NCI-H2196 (cell line): ENCODE measurements around the gene BBS1.
"Not testable (repeated sequence)": the region's sequence is repeated elsewhere in the genome, so short reads cannot be mapped to it uniquely, and the experiment has no call there.

ENCODE experiments used
- DNase-seq: peaks from one replicate; lab custom pipeline; 2025; ENCODE audit not compliant: unreplicated experiment; lab: John Stamatoyannopoulos, UW

The BBS1 gene

DNA sequence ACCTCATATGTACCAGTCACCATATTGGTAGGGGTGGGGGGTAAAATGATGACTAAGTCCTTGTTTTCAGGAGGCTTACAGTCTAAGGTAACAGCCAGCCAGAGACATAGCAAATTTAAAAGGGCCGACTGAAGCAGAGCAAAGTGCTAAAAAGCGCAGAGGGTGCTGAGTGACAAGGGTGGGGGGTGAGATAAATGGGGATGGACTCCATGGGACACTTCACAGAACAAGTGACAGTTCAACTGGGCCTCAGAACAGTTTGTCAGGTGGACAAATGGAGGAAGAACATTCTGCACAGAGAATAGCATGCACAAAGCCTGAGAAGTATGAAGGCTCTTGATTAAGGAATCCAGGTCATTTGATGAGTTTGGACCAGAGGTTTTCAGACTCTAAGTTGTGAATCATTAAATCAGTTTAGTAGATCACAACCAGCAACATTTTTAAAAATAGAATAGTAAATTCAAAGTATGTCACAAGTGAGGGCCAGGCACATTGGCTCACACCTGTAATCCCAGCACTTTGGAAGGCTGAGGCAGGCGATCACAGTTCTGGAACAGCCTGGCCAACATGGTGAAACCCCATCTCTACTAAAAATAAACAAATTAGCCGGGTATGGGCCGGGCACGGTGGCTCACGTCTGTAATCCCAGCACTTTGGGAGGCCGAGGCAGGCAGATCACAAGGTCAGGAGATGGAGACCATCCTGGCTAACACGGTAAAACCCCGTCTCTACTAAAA is 14.0 kb downstream of the BBS1 start:
- no peak for DNase-seq

- no peak for DNase-seq
Measured at GRCh38 chr11:66529069-66529468, 18.6 kb downstream of the BBS1 start.

DNA sequence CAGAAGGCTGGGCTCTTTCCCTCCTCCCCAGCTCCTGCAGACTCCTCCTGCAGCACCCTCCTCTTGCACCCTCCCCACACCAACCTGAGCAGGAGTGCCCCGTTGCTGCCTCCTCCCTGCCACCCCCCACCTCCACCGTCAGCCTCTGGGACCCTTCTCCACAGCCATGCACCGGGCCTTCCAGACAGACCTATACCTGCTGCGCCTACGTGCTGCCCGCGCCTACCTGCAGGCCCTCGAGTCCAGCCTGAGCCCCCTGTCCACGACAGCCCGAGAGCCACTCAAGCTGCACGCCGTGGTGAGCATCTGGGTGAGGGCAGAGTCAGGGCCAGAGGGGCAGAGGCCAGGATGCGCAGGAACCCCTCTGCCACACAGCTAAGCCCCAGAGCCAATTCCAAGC is 19.2 kb downstream of the BBS1 start:
- DNase-seq: no peak

- no peak for DNase-seq
Measured at GRCh38 chr11:66530927-66531709, 20.7 kb downstream of the BBS1 start.

DNA sequence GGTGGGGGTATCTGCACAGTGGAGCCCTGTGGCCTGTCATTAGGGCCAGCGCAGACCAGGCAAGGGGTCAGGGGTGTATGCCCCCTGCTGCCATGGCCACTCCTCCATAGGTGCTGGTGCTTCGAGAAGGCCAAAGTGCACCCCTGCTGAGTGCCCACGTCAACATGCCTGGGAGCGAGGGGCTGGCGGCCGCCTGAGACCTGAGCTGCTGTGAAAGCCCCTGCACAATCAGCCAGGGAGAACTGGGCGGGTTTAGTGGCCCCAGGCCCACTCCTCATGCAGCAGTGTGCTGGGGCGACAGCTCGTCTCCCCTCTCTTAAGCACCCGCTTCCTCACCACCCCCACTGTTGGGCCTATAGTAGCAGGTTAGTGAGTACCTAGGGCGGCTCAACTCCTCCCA is 21.4 kb downstream of the BBS1 start:
- no peak for DNase-seq

DNA sequence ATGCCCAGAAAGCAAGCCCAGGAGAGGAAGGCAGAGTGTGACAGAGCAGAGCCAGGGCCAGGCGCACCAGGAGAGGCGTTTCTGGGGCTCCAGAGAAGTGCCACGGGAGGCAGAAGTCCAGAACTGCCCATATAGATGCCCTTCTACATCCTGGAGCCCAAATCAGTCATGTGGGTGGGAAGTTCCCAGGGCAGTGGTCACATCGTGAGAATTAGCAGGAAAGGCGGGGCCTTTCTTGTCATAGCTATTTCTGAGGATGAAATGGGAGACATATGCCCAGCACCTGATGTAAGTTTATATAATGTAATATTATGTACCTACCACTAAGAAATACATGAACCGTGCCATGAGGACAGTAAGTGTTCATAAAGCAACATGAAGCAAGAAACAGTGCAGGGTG is 22.3 kb downstream of the BBS1 start:
- DNase-seq: no peak

DNA sequence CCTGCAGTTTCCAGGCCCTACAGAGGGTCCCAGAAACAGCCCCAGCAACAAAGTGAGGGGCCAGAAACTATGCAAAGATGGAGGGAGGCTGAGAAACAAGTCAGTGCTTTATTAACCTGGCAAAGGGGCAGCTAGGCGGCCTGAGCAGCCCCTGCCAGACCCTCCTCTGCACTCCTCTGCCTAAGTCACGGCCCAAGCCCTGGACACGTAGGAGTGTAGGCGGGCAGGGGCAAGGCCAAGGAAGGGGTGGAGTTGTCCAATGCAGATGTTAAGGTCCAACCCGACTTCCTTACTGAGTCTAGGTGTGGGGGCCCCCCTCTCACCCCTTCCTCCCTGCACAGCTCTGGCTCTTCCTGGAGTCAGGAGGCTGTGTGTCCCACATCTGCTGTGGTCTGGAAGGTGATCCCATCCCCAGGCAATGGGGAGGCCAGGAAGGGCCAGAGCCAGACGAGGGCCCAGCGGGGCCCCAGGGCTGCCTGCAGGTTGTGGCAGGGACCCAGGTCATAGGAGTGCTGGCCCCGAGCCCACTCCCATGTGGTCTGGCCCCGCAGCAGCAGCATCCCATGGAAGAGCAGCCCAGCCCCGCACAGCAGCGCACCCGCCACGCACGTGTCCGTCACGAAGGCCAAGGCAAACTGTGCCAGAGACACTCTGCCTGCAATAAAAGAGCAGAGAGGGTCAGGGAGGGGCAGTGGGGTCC is 28.9 kb downstream of the BBS1 start:
- no peak for DNase-seq

DNA sequence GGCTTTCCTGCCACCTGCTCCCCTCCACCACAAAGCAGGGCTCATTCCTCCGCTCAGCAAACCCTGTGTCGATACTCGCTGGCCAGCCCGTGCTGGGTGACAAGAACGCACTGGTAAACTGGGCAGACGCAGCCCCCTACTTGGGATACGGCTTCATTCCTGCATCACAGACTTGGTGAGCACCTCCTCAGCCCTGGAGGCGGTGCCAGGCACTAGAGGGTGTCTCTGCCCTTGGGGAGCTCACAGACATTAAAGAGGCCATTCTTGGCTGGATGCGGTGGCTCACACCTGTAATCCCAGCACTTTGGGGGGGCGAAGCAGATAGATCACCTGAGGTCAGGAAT is 29.4 kb downstream of the BBS1 start:
- DNase-seq: no peak

- not testable (repeated sequence) for DNase-seq
Measured at GRCh38 chr11:66540598-66540997, 30.2 kb downstream of the BBS1 start.

GRCh38 chr11:66541892-66542291 is 31.5 kb downstream of the BBS1 start:
- DNase-seq: no peak

- no peak for DNase-seq
Measured at GRCh38 chr11:66542362-66542761, 31.9 kb downstream of the BBS1 start.

- no peak for DNase-seq
Measured at GRCh38 chr11:66543263-66544107, 33.0 kb downstream of the BBS1 start.

- not testable (repeated sequence) for DNase-seq
Measured at GRCh38 chr11:66544952-66545351, 34.5 kb downstream of the BBS1 start.

DNA sequence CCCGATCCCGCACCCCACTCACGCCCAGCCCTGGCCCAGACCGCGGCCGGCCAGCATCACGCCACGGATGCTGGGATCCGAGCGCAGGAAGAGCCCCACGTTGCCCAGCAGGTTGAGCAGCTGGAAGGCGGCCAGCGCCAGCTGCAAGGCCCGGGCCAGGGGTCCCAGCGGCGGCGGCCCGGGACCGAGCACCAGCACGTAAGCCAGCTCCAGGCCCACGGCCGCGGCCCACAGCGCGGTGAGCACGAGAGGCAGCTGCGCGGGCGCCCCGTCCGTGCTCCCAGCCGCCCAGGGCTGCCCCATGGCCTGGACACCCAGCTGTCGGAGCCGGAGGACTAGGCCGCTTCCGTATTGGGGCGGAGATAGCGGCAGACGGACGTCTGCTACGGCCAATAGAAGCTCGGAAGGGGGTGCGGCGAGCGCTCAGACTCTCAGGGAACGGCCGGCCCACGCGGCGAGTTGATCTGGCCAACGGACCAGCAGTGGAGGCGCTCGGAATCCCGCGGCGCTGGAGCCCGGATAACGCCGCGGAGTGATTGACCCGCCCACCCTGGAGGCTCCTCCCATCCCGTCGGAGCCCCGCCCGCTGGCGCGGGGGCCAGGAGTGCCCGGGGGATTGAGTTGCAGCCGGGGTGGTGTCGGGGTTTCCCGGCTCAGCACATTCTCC is 35.4 kb downstream of the BBS1 start, which contains the start of gene ZDHHC24:
Gene ZDHHC24, minus strand, starts transcription at position 348 of the 667 bp plus-strand sequence. Its CDS starts 45 bp downstream, at position 303.
- peak; percentile 95 for DNase-seq

GRCh38 chr11:66546368-66546965 is 36.0 kb downstream of the BBS1 start, which contains the start of gene ACTN3:
TSS of gene ACTN3 (plus strand) at chr11:66546903. CDS start at chr11:66546938, 35 bp downstream.
- no peak for DNase-seq

DNA sequence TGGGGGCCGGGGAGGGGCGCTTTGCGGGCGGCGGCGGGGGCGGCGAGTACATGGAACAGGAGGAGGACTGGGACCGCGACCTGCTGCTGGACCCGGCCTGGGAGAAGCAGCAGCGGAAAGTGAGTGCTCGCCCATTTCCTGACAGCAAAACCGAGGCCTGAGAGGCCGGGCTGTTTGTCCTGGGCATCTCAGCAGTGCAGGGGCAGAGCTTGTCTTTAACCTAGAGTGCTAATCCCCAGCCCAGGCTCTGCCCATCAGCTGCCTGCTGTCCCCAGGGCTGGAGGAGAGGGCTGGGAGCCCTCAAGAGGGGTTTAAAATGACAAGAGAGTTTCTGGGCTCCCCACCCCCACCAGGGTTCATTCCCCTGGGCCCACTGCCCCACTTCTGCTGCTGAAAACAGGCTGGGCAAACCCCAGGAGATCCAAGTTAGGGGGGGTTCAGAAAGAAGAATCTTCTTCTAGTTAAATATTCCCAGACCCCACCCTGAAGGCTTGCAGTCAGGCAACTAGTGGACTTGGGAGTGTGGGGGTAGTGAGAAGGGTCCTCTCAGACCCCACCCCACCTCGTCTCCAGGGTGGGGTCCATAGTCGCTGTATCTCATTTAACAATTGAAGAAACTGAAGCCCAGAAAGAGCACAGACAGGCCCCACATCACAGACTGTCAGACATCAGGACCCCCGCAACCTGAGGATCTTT is 36.7 kb downstream of the BBS1 start:
- DNase-seq: no peak

GRCh38 chr11:66547662-66548009 is 37.2 kb downstream of the BBS1 start:
- DNase-seq: no peak

DNA sequence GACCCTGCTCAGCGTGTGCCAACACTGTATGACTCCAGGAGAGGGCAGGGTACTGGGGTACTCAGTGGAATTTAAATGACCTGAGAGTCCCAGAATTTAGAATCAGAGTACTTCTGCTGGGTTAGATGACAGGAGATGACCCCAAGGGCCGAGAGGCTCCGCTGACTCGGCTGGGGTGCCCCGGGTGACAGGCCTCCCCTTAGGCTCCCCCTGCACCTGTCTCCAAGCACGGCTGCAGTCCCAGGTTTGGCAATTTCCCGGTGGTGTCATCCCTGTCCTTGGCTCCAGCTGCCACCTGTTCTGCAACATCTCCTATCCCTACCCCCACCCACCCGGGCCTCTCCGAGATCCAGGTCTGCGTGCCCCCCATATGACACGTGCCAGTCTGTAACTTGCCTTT is 37.6 kb downstream of the BBS1 start:
- DNase-seq: no peak
